ENCODE data around the gene PPARD. TPM values are rescaled to one million over a fixed set of nuclear protein-coding genes. Genes with fewer than 3 reads are reported as not detected.
"Not testable (repeated sequence)": the region's sequence is repeated elsewhere in the genome, so short reads cannot be mapped to it uniquely, and the experiment has no call there.

The PPARD gene
- total RNA-seq, 1 experiment from 2014 or later = 2.9 TPM

GRCh38 chr6:35366204-35366596, 23.8 kb downstream of the PPARD start:
- no peak for DNase-seq (ENCODE audit: low read depth, low spot score)
- in situ Hi-C loops (cut with HindIII; ENCODE audit: low pct_unique_long_range_greater_than_20kb, low sequenced_read_pairs) = no loop called here

- DNase-seq (ENCODE audit: low read depth, low spot score) = no peak
- in situ Hi-C loops (cut with HindIII; ENCODE audit: low pct_unique_long_range_greater_than_20kb, low sequenced_read_pairs) = no loop called here
Measured at GRCh38 chr6:35367646-35368037, 25.3 kb downstream of the PPARD start.

GRCh38 chr6:35368038-35368887, 25.9 kb downstream of the PPARD start:
- in situ Hi-C loops (cut with HindIII; ENCODE audit: low pct_unique_long_range_greater_than_20kb, low sequenced_read_pairs) = no loop called here
- peak; percentile 8 for DNase-seq (ENCODE audit: low read depth, low spot score)

- DNase-seq (ENCODE audit: low read depth, low spot score) = peak; percentile 7
- in situ Hi-C loops (cut with HindIII; ENCODE audit: low pct_unique_long_range_greater_than_20kb, low sequenced_read_pairs) = no loop called here
Measured at GRCh38 chr6:35370124-35370741, 27.9 kb downstream of the PPARD start.

GRCh38 chr6:35370785-35371493, 28.6 kb downstream of the PPARD start:
- in situ Hi-C loops (cut with HindIII; ENCODE audit: low pct_unique_long_range_greater_than_20kb, low sequenced_read_pairs) = no loop called here
- DNase-seq (ENCODE audit: low read depth, low spot score) = no peak

- in situ Hi-C loops (cut with HindIII; ENCODE audit: low pct_unique_long_range_greater_than_20kb, low sequenced_read_pairs) = no loop called here
- DNase-seq (ENCODE audit: low read depth, low spot score) = no peak
Measured at GRCh38 chr6:35371494-35372262, 29.3 kb downstream of the PPARD start.

GRCh38 chr6:35372633-35373032, 30.3 kb downstream of the PPARD start:
- in situ Hi-C loops (cut with HindIII; ENCODE audit: low pct_unique_long_range_greater_than_20kb, low sequenced_read_pairs) = no loop called here

GRCh38 chr6:35376281-35376680, 33.9 kb downstream of the PPARD start:
- in situ Hi-C loops (cut with HindIII; ENCODE audit: low pct_unique_long_range_greater_than_20kb, low sequenced_read_pairs) = no loop called here
- DNase-seq (ENCODE audit: low read depth, low spot score) = no peak

More at GRCh38 chr6:35372633-35373032, 30.3 kb downstream of the PPARD start:
- no peak for DNase-seq (ENCODE audit: low read depth, low spot score)

- in situ Hi-C loops (cut with HindIII; ENCODE audit: low pct_unique_long_range_greater_than_20kb, low sequenced_read_pairs) = no loop called here
- DNase-seq (ENCODE audit: low read depth, low spot score) = no peak
Measured at GRCh38 chr6:35377002-35377401, 34.6 kb downstream of the PPARD start.

GRCh38 chr6:35378261-35378660, 35.9 kb downstream of the PPARD start:
- in situ Hi-C loops (cut with HindIII; ENCODE audit: low pct_unique_long_range_greater_than_20kb, low sequenced_read_pairs) = no loop called here
- no peak for DNase-seq (ENCODE audit: low read depth, low spot score)

GRCh38 chr6:35381132-35381531, 38.8 kb downstream of the PPARD start:
- no peak for DNase-seq (ENCODE audit: low read depth, low spot score)
- in situ Hi-C loops (cut with HindIII; ENCODE audit: low pct_unique_long_range_greater_than_20kb, low sequenced_read_pairs) = no loop called here

- in situ Hi-C loops (cut with HindIII; ENCODE audit: low pct_unique_long_range_greater_than_20kb, low sequenced_read_pairs) = no loop called here
Measured at GRCh38 chr6:35382015-35382414, 39.7 kb downstream of the PPARD start.

GRCh38 chr6:35385457-35386202, 43.3 kb downstream of the PPARD start:
- in situ Hi-C loops (cut with HindIII; ENCODE audit: low pct_unique_long_range_greater_than_20kb, low sequenced_read_pairs) = no loop called here
- no peak for DNase-seq (ENCODE audit: low read depth, low spot score)

More at GRCh38 chr6:35382015-35382414, 39.7 kb downstream of the PPARD start:
- DNase-seq (ENCODE audit: low read depth, low spot score) = no peak

GRCh38 chr6:35386989-35387388, 44.6 kb downstream of the PPARD start:
- in situ Hi-C loops (cut with HindIII; ENCODE audit: low pct_unique_long_range_greater_than_20kb, low sequenced_read_pairs) = no loop called here
- DNase-seq (ENCODE audit: low read depth, low spot score) = no peak

- no peak for DNase-seq (ENCODE audit: low read depth, low spot score)
- in situ Hi-C loops (cut with HindIII; ENCODE audit: low pct_unique_long_range_greater_than_20kb, low sequenced_read_pairs) = no loop called here
Measured at GRCh38 chr6:35388030-35388429, 45.7 kb downstream of the PPARD start.

- in situ Hi-C loops (cut with HindIII; ENCODE audit: low pct_unique_long_range_greater_than_20kb, low sequenced_read_pairs) = no loop called here
- DNase-seq (ENCODE audit: low read depth, low spot score) = no peak
Measured at GRCh38 chr6:35388772-35389352, 46.5 kb downstream of the PPARD start.

GRCh38 chr6:35389386-35389785, 47.0 kb downstream of the PPARD start:
- in situ Hi-C loops (cut with HindIII; ENCODE audit: low pct_unique_long_range_greater_than_20kb, low sequenced_read_pairs); DNase-seq (ENCODE audit: low read depth, low spot score): not testable (repeated sequence)

All from SK-MEL-5 (cell line).